NCI-H128 (cell line): Measurements from ENCODE around the gene TCN2.
"Not testable (repeated sequence)": the region's sequence is repeated elsewhere in the genome, so short reads cannot be mapped to it uniquely, and the experiment has no call there.

Experiments
- DNase-seq: peaks from one replicate; lab custom pipeline; 2025; ENCODE audit not compliant: unreplicated experiment; lab: John Stamatoyannopoulos, UW

The TCN2 gene

GRCh38 chr22:30609260-30610185 is 2.5 kb downstream of the TCN2 start:
- no peak for DNase-seq

DNA sequence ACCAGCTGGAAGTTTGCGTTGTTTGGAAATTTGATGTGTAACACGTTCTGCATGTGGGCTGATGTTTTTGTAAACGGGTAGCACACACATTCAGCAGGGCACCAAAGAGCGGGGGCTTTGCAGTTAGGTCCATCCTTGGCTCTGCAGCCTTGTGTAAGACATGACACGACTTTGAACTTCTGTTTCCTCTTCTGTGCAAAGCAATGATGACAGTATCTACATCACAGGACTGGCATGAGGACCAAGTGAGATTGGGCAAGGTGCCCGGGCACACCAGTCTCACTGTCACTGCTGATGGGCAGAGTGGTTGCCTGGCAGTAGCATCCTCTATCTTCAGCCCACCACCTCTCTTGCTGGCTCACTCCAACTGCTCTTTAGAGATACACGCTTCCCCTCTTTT is 3.3 kb downstream of the TCN2 start:
- no peak for DNase-seq

- no peak for DNase-seq
These were observed 4.2 kb downstream of the TCN2 start for GRCh38 chr22:30611197-30611596.

DNA sequence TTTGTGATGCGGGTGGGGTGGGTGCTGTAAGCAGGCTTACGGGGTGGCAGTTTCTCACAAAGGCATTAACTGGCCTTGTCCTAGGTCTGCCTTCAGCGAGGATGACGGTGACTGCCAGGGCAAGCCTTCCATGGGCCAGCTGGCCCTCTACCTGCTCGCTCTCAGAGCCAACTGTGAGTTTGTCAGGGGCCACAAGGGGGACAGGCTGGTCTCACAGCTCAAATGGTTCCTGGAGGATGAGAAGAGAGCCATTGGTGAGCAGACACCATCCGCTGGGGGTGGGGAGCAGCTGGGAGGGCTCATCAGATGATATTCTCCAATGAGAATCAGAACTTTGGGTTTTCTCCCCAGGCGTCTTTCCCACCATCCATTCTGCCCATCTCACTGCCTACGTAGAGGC is 5.8 kb downstream of the TCN2 start:
- DNase-seq: no peak

DNA sequence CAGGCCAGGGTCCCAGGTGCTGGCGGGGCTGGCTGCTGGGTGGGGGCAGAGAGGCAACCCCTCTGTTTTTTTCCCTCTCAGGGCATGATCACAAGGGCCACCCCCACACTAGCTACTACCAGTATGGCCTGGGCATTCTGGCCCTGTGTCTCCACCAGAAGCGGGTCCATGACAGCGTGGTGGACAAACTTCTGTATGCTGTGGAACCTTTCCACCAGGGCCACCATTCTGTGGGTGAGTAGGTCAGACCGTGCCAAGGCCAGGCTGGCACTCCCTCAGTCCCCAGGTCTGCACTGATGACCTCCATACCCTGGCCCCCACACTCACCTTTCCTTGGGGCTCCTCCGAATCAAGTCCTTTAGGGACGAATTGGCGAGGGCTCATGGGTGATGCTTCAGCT is 7.3 kb downstream of the TCN2 start:
- DNase-seq: no peak

DNA sequence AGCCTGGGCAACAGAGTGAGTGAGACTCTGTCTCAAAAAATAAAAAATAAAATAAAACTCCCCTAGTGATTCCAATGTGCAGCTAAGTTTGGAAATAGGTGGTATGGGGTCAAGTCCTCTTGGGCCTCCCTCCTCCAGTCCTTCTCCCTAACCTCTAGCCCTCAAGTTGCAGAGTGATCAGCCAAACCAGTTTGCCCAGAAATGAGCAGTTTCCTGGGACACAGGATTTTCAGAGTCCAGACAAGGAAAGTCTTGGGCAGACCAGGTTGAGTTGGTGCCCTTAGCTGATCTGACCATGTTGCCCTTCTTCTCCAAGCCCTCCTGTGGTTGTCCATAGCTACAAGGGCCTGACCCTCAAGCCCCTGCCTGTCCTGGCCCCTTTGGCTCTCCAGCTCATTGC is 7.9 kb downstream of the TCN2 start:
- no peak for DNase-seq

DNA sequence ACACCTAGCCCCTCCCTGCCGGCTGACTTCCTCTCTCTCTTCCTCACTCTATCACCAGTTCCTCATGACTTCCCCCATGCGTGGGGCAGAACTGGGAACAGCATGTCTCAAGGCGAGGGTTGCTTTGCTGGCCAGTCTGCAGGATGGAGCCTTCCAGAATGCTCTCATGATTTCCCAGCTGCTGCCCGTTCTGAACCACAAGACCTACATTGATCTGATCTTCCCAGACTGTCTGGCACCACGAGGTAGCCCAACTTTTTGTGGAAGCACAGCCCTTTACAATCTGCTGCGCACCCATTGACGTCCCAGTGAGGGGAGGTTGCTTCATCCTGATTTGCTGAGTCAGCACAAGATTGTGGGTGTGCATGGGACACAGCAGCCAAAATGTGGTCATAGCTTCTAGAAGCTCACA is 8.6 kb downstream of the TCN2 start:
- DNase-seq: no peak

GRCh38 chr22:30617819-30618218 is 10.8 kb downstream of the TCN2 start:
- no peak for DNase-seq

DNA sequence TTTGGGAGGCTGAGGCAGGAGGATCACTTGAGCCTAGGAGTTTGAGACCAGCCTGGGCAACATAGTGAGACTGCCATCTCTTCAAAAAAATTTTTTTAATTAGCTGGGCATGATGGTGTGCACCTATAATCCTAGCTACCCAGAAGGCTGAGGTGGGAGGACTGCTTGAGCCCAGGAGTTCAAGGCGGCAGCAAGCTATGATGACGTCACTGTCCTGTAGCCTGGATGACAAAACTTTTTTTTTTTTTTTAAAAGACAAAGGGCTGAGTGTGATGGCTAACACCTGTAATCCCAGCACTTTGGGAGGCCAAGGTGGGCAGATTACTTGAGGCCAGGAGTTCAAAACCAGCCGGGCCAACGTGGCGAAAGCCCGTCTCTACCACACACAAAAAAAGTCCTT is 12.9 kb downstream of the TCN2 start:
- DNase-seq: not testable (repeated sequence)

DNA sequence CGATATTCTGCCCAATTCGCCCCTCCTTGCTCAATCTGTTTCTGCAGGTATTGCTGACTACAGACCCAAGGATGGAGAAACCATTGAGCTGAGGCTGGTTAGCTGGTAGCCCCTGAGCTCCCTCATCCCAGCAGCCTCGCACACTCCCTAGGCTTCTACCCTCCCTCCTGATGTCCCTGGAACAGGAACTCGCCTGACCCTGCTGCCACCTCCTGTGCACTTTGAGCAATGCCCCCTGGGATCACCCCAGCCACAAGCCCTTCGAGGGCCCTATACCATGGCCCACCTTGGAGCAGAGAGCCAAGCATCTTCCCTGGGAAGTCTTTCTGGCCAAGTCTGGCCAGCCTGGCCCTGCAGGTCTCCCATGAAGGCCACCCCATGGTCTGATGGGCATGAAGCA is 19.4 kb downstream of the TCN2 start:
- DNase-seq: no peak

GRCh38 chr22:30627471-30627870 is 20.5 kb downstream of the TCN2 start:
- no peak for DNase-seq

GRCh38 chr22:30628491-30628890 is 21.5 kb downstream of the TCN2 start:
- no peak for DNase-seq

- DNase-seq: not testable (repeated sequence)
These were observed 24.5 kb downstream of the TCN2 start for GRCh38 chr22:30631469-30631868.

DNA sequence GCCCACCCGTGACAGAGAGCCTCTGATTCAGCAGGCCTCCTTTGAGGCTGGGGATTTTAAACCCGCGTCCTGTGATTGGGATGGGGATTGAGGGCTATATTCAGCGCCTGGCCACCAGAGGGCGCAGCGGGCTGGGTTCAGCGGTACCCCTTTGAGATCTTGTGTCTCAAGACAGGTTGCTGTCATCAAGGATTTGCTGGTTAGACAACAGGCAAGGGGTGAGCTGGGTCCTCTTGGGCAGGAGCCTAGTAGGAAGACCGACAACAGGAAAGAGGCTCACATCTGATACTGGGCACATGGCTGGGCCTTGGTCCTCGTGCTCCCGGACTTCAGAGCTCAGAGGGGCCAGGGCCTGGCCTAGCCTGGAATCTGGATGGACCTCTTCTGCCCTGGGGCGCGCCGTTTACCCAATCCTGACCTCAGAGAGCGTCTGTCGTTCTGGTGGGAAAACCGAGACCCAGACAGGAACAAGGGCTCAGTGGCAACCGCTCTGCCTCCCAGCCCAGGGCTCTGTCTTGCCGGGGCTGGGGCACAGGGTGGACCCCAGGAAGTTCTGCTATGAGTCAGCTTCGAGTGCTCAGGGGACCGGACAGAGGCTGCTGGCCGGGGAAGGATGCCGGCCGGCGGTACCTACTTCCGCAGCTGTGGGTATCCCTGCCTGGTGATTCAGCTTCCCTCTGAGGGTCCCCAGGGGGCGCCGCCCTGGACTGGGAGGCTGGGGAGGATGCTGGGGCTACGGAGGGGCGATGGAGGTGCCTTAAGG is 27.7 kb downstream of the TCN2 start:
- DNase-seq: peak; percentile 28

DNA sequence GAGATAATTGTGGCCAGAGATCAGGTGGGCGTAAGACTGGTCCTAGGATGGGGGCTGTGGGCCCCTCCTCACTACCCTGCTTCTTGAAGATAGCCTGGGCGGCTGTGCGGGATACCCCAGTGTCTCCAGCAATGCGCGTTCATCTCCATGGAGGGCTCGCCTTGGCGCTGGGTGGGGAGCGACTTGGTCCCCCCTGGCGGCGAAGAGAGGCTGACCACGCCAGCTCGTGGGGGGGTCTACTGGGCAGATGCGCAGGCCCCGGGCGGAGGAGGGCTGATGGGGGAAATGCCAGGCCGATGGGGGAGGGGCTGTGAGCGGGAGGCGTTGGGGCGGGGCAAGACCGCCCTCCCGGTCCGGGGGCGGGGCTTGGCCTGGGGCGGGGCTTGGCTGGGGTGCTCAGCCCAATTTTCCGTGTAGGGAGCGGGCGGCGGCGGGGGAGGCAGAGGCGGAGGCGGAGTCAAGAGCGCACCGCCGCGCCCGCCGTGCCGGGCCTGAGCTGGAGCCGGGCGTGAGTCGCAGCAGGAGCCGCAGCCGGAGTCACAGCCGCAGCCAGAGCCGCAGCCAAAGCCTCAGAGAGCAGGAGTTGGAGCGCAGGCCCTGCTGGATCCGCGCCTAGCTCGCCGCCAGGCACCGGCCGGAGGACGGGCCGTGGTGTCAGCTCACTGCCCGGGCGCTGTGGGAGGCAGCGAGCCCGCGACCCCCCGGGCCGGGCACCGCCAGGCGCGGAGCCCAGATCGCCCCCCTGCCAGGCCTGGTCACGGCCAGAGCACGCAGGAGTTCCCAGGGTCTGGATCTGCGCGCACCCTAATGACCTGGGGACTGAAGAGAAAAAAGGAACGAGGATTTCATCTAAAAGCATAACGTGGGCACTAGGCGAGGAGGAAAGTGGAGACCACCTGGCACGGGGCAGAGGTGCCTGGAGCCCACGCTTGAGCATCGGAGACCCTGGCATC is 28.6 kb downstream of the TCN2 start, which contains the start of gene SLC35E4:
Gene SLC35E4 (plus strand): TSS at position 509 of the 953 bp plus-strand sequence. CDS start 670 bp downstream, outside the sequence.
- DNase-seq: peak; percentile 61

DNA sequence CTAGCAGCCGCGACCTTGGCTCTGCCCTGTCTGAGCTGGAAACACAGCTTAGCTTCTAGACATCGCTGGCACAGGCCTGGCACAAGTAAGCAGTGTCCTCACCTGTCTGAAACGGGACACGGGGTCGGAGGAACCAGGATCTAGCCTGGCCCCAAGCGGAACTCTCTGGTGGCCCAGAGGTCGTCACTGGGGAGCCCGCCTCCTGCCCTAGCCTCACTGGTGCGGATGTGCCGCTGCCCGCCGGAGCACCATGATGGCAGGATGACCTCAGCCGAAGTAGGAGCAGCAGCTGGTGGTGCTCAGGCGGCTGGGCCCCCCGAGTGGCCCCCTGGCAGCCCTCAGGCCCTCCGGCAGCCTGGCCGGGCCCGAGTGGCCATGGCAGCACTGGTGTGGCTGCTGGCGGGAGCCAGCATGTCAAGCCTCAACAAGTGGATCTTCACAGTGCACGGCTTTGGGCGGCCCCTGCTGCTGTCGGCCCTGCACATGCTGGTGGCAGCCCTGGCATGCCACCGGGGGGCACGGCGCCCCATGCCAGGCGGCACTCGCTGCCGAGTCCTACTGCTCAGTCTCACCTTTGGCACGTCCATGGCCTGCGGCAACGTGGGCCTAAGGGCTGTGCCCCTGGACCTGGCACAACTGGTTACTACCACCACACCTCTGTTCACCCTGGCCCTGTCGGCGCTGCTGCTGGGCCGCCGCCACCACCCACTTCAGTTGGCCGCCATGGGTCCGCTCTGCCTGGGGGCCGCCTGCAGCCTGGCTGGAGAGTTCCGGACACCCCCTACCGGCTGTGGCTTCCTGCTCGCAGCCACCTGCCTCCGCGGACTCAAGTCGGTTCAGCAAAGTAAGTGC is 29.5 kb downstream of the TCN2 start:
- no peak for DNase-seq

DNA sequence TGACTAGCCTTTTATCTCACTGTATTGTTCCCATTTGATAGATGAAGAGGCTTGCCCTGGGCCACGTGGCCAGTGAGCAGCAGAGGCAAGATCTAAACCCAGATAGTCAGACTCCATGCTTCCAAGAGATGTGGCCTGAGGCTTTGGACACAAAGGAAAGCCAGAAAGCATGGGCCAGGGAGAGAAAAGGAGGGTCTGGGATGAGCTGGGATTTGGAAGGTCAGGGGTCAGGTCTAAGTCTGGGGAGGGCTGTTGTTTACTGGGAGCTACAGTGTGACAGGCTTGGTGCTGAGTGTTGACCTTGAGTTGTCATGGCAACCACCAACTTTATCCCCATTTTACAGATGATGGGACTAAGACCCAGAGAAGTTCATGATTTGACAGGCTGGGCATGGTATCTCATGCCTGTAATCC is 30.7 kb downstream of the TCN2 start:
- DNase-seq: no peak

DNA sequence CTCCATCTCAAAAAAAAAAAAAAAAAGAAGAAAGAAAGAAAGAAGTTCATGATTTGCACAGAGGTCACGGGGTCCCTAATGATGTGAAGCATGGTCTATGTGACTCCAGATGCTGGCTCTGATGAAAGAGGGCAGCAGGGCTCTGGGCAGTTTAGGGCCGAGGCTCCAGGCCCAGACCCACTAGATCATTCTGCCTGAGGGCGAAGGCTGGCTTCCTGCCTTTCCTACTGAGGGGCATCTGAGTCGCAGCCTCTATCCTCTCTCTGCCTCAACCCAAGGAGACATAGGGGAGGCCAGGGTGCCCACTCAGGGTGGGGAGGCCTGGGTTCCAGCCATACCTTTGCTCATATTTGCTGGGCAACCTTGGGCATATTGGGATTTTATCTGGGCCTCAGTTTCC is 33.4 kb downstream of the TCN2 start:
- DNase-seq: no peak

DNA sequence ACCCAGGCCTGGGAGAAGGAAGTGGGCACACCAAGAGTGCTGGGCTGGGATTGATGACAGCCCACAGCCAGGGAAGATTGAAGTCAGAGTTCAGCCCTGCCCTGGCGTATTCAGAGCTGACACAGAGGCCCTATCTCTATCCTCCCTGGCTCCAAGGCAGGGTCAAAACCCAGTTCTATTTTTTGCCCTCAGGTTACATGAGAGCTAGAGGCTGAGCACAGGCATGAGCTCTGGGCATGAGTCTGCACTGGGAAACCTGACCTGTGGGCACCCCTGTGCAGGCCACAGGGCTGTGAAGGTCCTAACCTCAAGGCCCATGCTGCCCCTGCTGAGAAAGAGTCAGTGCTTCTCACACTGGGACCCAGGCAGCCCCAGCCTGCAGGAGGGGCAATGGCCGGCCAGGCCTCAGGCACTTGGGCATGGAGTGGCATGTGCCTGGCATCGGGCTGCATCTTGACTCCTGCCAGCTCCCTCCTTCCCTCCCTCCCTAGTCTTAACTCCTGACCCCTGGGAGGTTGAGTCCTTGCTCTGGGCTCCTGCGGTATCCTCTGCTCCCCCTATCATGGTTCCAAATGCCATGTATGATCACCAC is 34.0 kb downstream of the TCN2 start:
- DNase-seq: no peak
